HG02678 (cell line): ENCODE measurements around the gene MYO3A.

Experiments used
- ATAC-seq: cut with Tn5 transposase; IDR thresholded peaks from one replicate; pipeline ENCODE4 v1.9.1; 2021; ENCODE audit warnings: mild to moderate bottlenecking, moderate library complexity; ENCODE audit not compliant: unreplicated experiment

MYO3A gene

DNA sequence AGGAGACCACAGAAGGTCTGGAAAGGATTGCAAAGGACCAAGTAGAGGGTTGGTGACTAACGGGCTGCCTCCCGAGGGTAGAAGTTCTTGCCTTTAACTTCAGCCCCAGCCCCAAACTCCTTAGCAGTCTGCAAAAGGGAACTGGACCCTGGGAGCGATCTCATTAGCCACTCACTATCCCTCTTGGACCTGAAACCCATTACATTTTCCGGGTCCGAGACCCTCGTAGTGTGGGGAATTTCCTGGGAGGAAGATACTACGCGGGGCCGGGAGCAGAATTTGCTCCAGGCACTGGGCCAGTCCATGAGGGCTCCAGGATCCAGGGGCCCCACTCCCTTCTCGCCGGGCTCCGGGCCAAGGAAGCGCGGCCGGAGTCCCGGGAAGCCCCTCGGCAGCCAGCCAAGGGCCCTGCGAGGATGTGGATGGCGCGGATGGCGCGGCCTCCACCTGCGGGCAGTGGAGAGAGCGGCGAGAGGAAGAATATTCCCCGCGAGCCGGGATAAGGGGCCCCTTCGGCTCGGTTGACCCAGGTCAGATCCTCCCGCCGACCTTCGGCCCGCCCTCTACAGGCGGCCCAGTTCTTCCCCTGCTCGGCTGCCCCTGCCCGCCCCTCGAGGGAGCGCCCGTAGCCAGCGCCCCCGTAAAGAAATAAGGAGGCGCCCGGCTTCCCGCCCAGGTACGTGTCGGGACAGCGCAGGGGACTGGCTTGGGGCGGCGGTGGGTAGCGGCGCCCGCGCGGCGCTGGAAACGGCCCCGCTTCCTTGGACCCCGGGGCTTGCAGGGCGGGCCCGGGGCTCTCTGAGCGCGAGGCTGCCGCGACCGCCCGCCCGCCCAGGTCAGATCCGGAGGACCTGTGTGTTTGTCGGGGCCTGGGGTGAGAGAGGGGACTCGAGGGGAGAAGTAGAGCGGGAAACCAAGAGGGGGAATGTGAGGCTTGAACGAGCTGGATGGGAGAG is at the start of gene MYO3A:
MYO3A (plus strand) TSS at position 577 of the 956 bp plus-strand sequence. CDS start 17,882 bp downstream, outside the sequence.
- ATAC-seq, result no peak

GRCh38 chr10:25888627-25889026 is 45.4 kb upstream of the MYO3A start:
- ATAC-seq, result no peak

- ATAC-seq, result no peak
Observed at GRCh38 chr10:25890995-25891394, 43.0 kb upstream of the MYO3A start.

- no peak for ATAC-seq
Observed at GRCh38 chr10:25895856-25896255, 38.2 kb upstream of the MYO3A start.

DNA sequence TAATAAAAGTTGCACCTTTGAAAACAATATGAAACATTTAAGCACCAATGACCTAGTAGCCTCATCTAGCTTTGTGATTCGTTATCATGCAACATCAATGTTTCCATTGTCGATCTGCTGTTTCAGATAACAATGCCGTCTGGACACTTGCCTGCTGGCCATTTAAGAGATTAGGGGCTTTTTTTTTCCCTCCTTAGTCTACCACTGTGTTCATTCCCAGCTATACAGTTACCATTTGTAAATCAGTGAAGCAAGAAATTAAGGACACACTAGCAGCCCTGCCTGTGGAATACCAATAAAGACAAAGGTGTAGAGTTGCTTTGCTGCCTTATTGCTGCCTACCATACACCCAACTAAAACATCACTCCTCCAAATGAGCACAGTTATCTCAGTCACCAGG is 37.6 kb upstream of the MYO3A start:
- ATAC-seq, result no peak

GRCh38 chr10:25899304-25899703 is 34.7 kb upstream of the MYO3A start:
- ATAC-seq, result no peak

GRCh38 chr10:25901199-25901598 is 32.8 kb upstream of the MYO3A start:
- ATAC-seq, result peak; percentile 80

DNA sequence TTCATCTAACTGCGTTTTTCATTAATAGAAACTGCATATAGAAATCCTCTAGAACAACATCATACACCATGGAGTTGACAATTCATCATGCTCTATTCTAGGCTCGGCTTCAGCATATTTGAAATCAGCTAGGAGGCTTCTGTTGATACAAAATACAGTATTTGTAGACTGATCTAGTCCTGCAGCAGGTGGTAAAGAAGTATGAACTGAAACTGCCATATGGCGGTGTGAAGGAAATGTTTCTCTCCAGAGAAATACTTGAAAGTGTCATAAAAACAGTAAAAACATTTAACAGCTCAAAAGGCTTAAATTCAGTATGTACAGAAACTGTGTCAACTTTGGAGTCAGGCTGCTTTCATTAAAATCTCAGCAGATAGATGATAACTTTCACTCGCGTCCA is 32.0 kb upstream of the MYO3A start:
- ATAC-seq, result peak; percentile 69

- no peak for ATAC-seq
Observed at GRCh38 chr10:25907261-25907660, 26.8 kb upstream of the MYO3A start.

- ATAC-seq, result no peak
Observed at GRCh38 chr10:25912866-25913265, 21.2 kb upstream of the MYO3A start.

- ATAC-seq, result no peak
Observed at GRCh38 chr10:25914776-25915175, 19.3 kb upstream of the MYO3A start.

- peak; percentile 78 for ATAC-seq
Observed at GRCh38 chr10:25934621-25935139, 651 bp downstream of the MYO3A start.

DNA sequence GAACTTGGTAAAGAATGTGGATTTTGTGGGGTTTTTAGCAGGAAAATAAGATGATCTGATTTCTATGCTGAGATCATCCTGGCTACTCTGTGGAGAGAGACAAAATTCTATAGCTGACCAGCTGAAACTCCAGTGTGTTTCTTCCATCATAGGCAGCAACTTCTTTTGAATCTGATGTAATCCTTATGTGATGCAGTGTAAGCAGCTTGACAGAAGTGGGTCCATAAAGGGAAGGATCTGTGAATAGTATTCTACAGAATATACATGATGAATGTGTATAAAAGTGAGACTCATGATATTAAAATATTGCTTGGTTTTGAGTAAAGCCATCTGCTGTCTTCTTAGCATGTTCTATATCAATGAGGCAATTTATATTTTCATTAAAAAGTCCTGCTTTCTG is 4.4 kb downstream of the MYO3A start:
- no peak for ATAC-seq

DNA sequence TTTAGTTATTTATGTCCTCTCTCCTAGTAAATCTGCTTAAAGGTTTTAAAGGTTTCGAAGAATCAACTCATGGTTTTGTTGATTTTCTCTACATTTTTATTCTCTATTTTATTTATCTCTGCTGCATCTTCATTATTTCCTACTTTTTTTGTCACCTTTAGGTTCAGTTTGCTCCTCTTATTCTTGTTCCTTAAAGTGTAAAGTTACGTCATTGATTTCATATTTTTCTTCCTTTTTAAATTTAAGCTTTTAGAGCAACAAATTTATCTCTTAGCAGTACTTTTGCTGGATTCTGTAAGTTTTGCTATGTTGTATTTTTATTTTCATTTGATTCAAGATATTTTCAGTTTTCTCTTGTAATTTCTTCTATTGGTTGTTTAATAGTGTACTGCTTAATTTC is 10.7 kb downstream of the MYO3A start:
- ATAC-seq, result no peak

- ATAC-seq, result no peak
Observed at GRCh38 chr10:25952857-25953256, 18.8 kb downstream of the MYO3A start.

DNA sequence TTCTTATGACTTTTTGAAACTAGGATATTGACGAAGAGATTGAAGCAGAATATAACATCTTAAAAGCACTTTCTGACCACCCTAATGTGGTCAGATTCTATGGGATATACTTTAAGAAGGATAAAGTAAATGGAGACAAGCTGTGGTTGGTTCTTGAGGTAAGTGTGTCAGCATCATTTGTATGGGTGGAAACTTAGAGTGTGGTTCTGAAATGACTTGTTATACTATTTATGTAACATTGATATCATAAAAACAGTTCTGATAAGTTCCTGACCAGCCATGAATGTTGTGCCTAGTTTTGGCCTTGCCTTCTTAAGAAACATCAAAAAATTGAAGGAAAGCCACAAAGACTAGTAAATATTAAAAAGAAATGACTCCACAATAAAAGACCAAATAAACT is 20.8 kb downstream of the MYO3A start:
- ATAC-seq, result no peak

- ATAC-seq, result no peak
Observed at GRCh38 chr10:25959540-25960232, 25.7 kb downstream of the MYO3A start.

- ATAC-seq, result no peak
Observed at GRCh38 chr10:25965584-25965983, 31.6 kb downstream of the MYO3A start.

GRCh38 chr10:25966844-25967243 is 32.8 kb downstream of the MYO3A start:
- ATAC-seq, result no peak

DNA sequence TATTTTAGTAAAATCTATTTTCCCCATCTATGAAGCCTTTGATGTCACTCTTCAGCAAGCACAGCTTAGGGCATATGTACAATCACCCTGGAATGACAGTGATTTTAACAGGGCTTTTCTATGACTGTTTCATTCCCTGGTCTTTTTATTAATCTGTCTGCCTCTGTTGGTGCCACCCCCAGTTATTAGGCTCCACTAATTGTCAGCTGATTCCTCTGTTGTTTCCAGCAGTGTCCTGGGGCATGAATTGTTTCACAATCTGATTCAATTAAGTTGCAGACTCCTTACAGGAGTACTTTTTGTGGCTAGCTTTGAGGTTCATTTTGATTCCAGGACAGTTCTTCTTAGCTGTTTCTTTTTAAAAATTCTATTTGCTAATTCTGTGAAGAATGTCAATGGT is 38.6 kb downstream of the MYO3A start:
- no peak for ATAC-seq

DNA sequence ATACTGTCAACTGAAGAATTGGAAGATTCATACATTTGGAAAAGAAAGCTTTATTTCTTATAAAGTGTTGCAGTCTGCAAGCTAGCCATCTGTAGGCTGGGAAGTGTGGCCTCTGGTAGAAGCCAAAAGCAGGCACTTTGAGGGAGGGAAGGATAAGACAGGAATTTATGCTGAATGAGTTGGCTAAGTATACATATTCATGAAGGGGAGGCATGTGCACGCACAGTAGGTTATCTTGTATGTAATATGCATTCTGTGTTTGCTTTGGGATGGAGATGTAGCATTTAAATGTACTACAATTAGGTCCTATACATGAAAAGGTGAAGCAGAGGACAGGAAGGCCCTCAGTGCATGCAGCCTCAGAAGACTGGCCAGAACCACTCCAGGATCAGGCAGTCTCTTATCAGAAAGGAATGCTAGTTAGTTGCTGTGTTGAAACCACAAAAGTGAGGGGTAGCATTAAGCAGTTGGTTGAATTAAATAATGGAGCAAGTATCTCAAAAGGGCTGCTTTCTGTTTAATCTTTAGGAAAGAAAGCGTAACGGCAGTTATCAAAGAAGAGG is 40.9 kb downstream of the MYO3A start:
- ATAC-seq, result no peak
